BE2C (cell line): ENCODE results near the gene ATP1A2. TPM values are rescaled to one million over a fixed set of nuclear protein-coding genes. Genes with fewer than 3 reads are reported as not detected.

Experiments used
- DNase-seq: peaks from one replicate; pipeline ENCODE4 v3.0.0-alpha.2; 2020
- H3K27me3 ChIP-seq: fragments of 250-450 bp; sonication (Bioruptor Pico); 2 replicates; pipeline ENCODE4 v1.5.1; 2020; ENCODE audit warnings: mild to moderate bottlenecking
- H3K36me3 ChIP-seq: fragments of 250-450 bp; sonication (Bioruptor Pico); 2 replicates; pipeline ENCODE4 v1.5.1; 2020; ENCODE audit warnings: mild to moderate bottlenecking
- H3K4me1 ChIP-seq: fragments of 250-450 bp; sonication (Bioruptor Pico); 2 replicates; pipeline ENCODE4 v1.5.1; 2020
- H3K4me3 ChIP-seq: 2 replicates; pipeline ENCODE4 v1.5.1; 2011; ENCODE audit warnings: low read depth, low read length
- H3K9me3 ChIP-seq: fragments of 250-450 bp; sonication (Bioruptor Pico); 2 replicates; pipeline ENCODE4 v1.5.1; 2020
- CTCF ChIP-seq: IDR thresholded peaks from 2 replicates; pipeline ENCODE4 v1.5.1; 2012; ENCODE audit warnings: mild to moderate bottlenecking, low read depth, low read length
- polyA plus RNA-seq: library from polyadenylated mRNA; unstranded; fragments of >200 nt; gene quantifications from one replicate; pipeline ENCODE4 v1.2.1, GENCODE V29; 2012; ENCODE audit warnings: low read depth, missing spikeins; ENCODE audit not compliant: insufficient read length, insufficient read depth

Gene ATP1A2
- not detected for polyA plus RNA-seq

GRCh38 chr1:160115545-160116282 is at the start of gene ATP1A2:
Gene ATP1A2 (plus strand): TSS chr1:160115759. CDS start chr1:160115862, 103 bp downstream.
- no peak for TF ChIP-seq CTCF
- no peak for DNase-seq
- no peaks in the 10 kb centered on the region for H3K36me3 ChIP-seq
- no peaks in the 10 kb centered on the region for H3K4me1 ChIP-seq
- H3K4me3 ChIP-seq, result no peak within 1 kb of the TSS
- H3K9me3 ChIP-seq, result no peaks in the 10 kb centered on the region
- no peaks in the 10 kb centered on the region for H3K27me3 ChIP-seq

- no peak for DNase-seq
- no peaks in the 10 kb centered on the region for H3K9me3 ChIP-seq
- TF ChIP-seq CTCF, result no peak
- H3K27me3 ChIP-seq, result peaks cover 17% of the 10 kb centered on the region
- H3K36me3 ChIP-seq, result no peaks in the 10 kb centered on the region
- H3K4me1 ChIP-seq, result peaks cover 3% of the 10 kb centered on the region; the same call in 1 of the 2 replicates
- H3K4me3 ChIP-seq, result no peak overlapping the region
These were observed 48.5 kb upstream of the ATP1A2 start for GRCh38 chr1:160066829-160067745.

GRCh38 chr1:160068225-160068624 is 47.3 kb upstream of the ATP1A2 start:
- no peaks in the 10 kb centered on the region for H3K36me3 ChIP-seq
- peaks cover 3% of the 10 kb centered on the region; the same call in 1 of the 2 replicates for H3K4me1 ChIP-seq
- no peak overlapping the region for H3K4me3 ChIP-seq
- no peak for TF ChIP-seq CTCF
- DNase-seq, result no peak
- H3K27me3 ChIP-seq, result peaks cover 18% of the 10 kb centered on the region
- H3K9me3 ChIP-seq, result no peaks in the 10 kb centered on the region

GRCh38 chr1:160069460-160070231 is 45.9 kb upstream of the ATP1A2 start, which contains the start of gene KCNJ10:
Gene KCNJ10 (minus strand): TSS chr1:160070160. CDS start chr1:160042532, 27,628 bp downstream.
- peaks cover 3% of the 10 kb centered on the region; the same call in 1 of the 2 replicates for H3K4me1 ChIP-seq
- peak within 1 kb of the TSS; percentile 76 for H3K4me3 ChIP-seq
- DNase-seq, result no peak
- TF ChIP-seq CTCF, result no peak
- no peaks in the 10 kb centered on the region for H3K9me3 ChIP-seq
- peaks cover 20% of the 10 kb centered on the region for H3K27me3 ChIP-seq
- no peaks in the 10 kb centered on the region for H3K36me3 ChIP-seq

GRCh38 chr1:160070243-160071163 is 45.1 kb upstream of the ATP1A2 start:
- H3K4me1 ChIP-seq, result peaks cover 3% of the 10 kb centered on the region; the same call in 1 of the 2 replicates
- peak overlapping the region; percentile 76 for H3K4me3 ChIP-seq
- no peaks in the 10 kb centered on the region for H3K9me3 ChIP-seq
- no peak for TF ChIP-seq CTCF
- DNase-seq, result peak; percentile 92
- no peaks in the 10 kb centered on the region for H3K36me3 ChIP-seq
- H3K27me3 ChIP-seq, result peaks cover 27% of the 10 kb centered on the region
